ENCODE data around the gene ST8SIA5.

GRCh38 chr18:46736135-46736534 lies 20.7 kb downstream of the ST8SIA5 start:
- TF ChIP-seq ZNF773 (CRISPR knock-in tag; IDR thresholded peaks at IDR 0.05; ENCODE audit: borderline replicate concordance) (no peak), EZH2 (conservative IDR thresholded peaks at IDR 0.05; ENCODE audit: low read depth, low read length) (no peak), GMEB1 (CRISPR knock-in tag; IDR thresholded peaks at IDR 0.05; ENCODE audit: borderline replicate concordance) (no peak), MAFK (conservative IDR thresholded peaks at IDR 0.05 in 1 of 2, IDR thresholded peaks at IDR 0.05 in 1 of 2; ENCODE audit: low read length in 2 of 2) (no peak), MIER3 (CRISPR knock-in tag; IDR thresholded peaks at IDR 0.05; ENCODE audit: borderline replicate concordance) (no peak), PAWR (CRISPR knock-in tag; IDR thresholded peaks at IDR 0.05; ENCODE audit: borderline replicate concordance) (no peak)
